Thoracic aorta (tissue), 2 donors: ENCODE results near the gene ZMYND8. TPM values are rescaled to one million over a fixed set of nuclear protein-coding genes. Genes with fewer than 3 reads are reported as not detected.

Experiments
- ATAC-seq: fragments of 150-250 bp; one replicate; pipeline ENCODE4 v1.8.0; 2017; ENCODE audit warnings: low read depth; ENCODE audit not compliant: insufficient number of reproducible peaks, low FRiP score
- DNase-seq: peaks from one replicate; pipeline ENCODE4 v3.0.0-alpha.2; 2020; ENCODE audit warnings: low spot score
- H3K27ac ChIP-seq, 2 donors: fragments of 200-600 bp; sonication (generic); 1 replicate in 1 of 2; 2 replicates in 1 of 2; pipeline ENCODE4 v1.5.1; 2016; ENCODE audit warnings: mild to moderate bottlenecking in 2 of 2, moderate library complexity in 2 of 2
- H3K27me3 ChIP-seq: fragments of 200-600 bp; sonication (generic); replicated peaks from 2 replicates; pipeline ENCODE4 v1.6.0; 2016; ENCODE audit warnings: mild to moderate bottlenecking; ENCODE audit not compliant: insufficient read depth
- H3K36me3 ChIP-seq: fragments of 200-600 bp; sonication (generic); one replicate; pipeline ENCODE4 v1.5.1; 2016
- H3K4me1 ChIP-seq, 2 donors: fragments of 200-600 bp; sonication (generic); 1 replicate in 1 of 2; 2 replicates in 1 of 2; pipeline versions ENCODE4 v1.5.1 to v1.6.0; 2016; ENCODE audit warnings: low read depth in 2 of 2, mild to moderate bottlenecking in 1 of 2; ENCODE audit not compliant: control insufficient read depth in 1 of 2
- H3K4me3 ChIP-seq: fragments of 200-600 bp; sonication (generic); 2 replicates; pipeline ENCODE4 v1.5.1; 2016; ENCODE audit warnings: mild to moderate bottlenecking
- H3K9me3 ChIP-seq: fragments of 200-600 bp; sonication (generic); 2 replicates; pipeline ENCODE4 v1.5.1; 2016
- CTCF ChIP-seq: fragments of 200-600 bp; sonication (generic); IDR thresholded peaks from one replicate; pipeline ENCODE4 v1.5.1; 2019; ENCODE audit warnings: antibody characterized with exemption
- total RNA-seq, 2 donors: library from RNA; depleted of rRNA; stranded (reverse); fragments of >200 nt; gene quantifications; one replicate each; pipeline versions ENCODE4 v1.1.0 to v1.2.3, GENCODE V29; 2016

ZMYND8 gene
- total RNA-seq, 2 donors from 2014 or later: 17.9 to 27.2 TPM

- ATAC-seq (peak; percentile 30), DNase-seq (peak; percentile 40)
- TF ChIP-seq CTCF: no peak
- H3K4me3 ChIP-seq: peak overlapping the region; percentile 44
- H3K36me3 ChIP-seq: no peaks in the 10 kb centered on the region
- no peaks in the 10 kb centered on the region for H3K9me3 ChIP-seq
- peak overlapping the region; percentile 98 to 100 for H3K27ac ChIP-seq
- H3K27me3 ChIP-seq: no peaks in the 10 kb centered on the region
- peaks cover 45 to 75% of the 10 kb centered on the region in 2 donors for H3K4me1 ChIP-seq
Observed at GRCh38 chr20:47318586-47319516, 37.6 kb downstream of the ZMYND8 start.

DNA sequence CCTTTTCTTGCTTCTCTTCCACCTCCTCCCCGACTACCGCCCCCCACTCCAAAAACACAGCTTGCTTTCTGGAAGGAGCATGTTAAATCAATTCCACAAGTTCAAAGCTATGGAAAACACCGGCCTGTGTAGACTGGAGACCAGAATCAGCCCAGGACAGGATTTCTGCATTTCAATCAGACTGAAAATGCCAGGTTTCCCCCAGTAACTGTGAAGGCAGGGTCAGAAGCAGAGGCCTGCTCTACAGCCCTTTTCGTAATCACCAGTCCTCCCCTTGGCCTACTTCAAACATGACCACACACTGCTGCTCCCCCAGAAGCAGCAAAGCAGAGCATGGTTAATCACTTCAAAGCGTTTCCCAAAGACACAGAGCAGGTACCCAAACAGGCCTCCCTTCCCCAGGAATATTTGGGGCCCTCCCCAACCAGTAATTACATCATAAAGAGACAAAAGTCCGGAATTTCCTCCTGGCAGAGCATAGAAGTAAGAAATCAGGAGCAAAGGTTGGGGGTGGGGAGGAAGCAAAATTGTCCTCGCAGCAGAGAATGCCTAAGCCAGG lies 38.4 kb downstream of the ZMYND8 start:
- Histone ChIP-seq H3K4me3 (peak overlapping the region; percentile 44), H3K9me3 (no peaks in the 10 kb centered on the region), H3K27ac (peak overlapping the region; percentile 98 to 100), H3K36me3 (no peaks in the 10 kb centered on the region), H3K27me3 (no peaks in the 10 kb centered on the region), H3K4me1 (peaks cover 45 to 75% of the 10 kb centered on the region in 2 donors)
- TF ChIP-seq CTCF: no peak
- no peak for DNase-seq
- ATAC-seq: no peak

GRCh38 chr20:47317127-47317895 lies 39.2 kb downstream of the ZMYND8 start:
- Histone ChIP-seq H3K27me3 (no peaks in the 10 kb centered on the region), H3K27ac (peak overlapping the region; percentile 98 to 100), H3K9me3 (no peaks in the 10 kb centered on the region), H3K36me3 (no peaks in the 10 kb centered on the region), H3K4me3 (peak overlapping the region; percentile 44), H3K4me1 (peaks cover 45 to 81% of the 10 kb centered on the region in 2 donors)
- ATAC-seq (peak; percentile 66), DNase-seq (peak; percentile 82)
- peak; percentile 22 for TF ChIP-seq CTCF

DNA sequence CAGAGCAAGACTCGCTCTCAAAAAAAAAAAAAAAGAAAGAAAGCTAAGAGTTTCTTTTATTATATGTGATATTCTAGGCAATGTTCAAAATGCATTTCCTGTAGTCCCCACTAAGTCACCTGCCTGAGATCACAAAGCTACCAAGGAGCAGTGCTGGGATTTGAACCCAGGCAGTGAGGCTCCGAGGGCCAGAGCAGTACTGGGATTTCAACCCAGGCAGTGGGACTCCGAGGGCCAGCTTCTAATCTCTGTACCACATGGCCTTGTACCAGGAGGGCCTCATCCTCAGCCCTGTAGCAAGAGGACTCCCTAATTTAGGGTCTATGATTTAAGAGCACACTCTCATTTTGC lies 39.7 kb downstream of the ZMYND8 start:
- H3K4me1 ChIP-seq: peaks cover 45 to 81% of the 10 kb centered on the region in 2 donors
- DNase-seq (no peak), ATAC-seq (no peak)
- H3K27ac ChIP-seq: peak overlapping the region; percentile 98 to 100
- no peak for TF ChIP-seq CTCF
- no peaks in the 10 kb centered on the region for H3K27me3 ChIP-seq
- H3K36me3 ChIP-seq: no peaks in the 10 kb centered on the region
- no peaks in the 10 kb centered on the region for H3K9me3 ChIP-seq
- no peak overlapping the region for H3K4me3 ChIP-seq
